Naive thymus-derived CD4-positive, alpha-beta T cell (primary cell): ENCODE measurements around the gene SFXN5. TPM values are rescaled to one million over a fixed set of nuclear protein-coding genes. Genes with fewer than 3 reads are reported as not detected.

ENCODE experiments used
- ATAC-seq: fragments of 150-1000 bp; cut with Tn5 transposase; 2 replicates; pipeline ENCODE4 v1.10.0; 2021; ENCODE audit warnings: mild to moderate bottlenecking, moderate library complexity
- CTCF ChIA-PET: fragments of 350-600 bp; sonication (Branson Sonifier 250); formaldehyde crosslinking; loops from one replicate; lab custom pipeline; 2021; ENCODE audit warnings: antibody characterized with exemption; lab: Charles Lee
- POLR2A ChIA-PET: fragments of 350-600 bp; sonication (Branson Sonifier 250); formaldehyde crosslinking; loops from one replicate; lab custom pipeline; 2021; ENCODE audit warnings: antibody characterized with exemption, inconsistent platforms; lab: Charles Lee
- DNase-seq, 9 donors: peaks; one replicate each; pipeline versions ENCODE4 v3.0.0 to v3.0.0-alpha.2; 2020 to 2022; ENCODE audit warnings: mixed read lengths in 1 of 9
- H3K27ac ChIP-seq: one replicate; pipeline ENCODE4 v1.7.0; 2013; ENCODE audit warnings: mild to moderate bottlenecking, low read depth, low read length, moderate library complexity
- H3K27me3 ChIP-seq, 2 donors: one replicate each; pipeline ENCODE4 v1.7.0; 2013; ENCODE audit warnings: low read length in 2 of 2, mild to moderate bottlenecking in 2 of 2, moderate library complexity in 2 of 2; ENCODE audit not compliant: control insufficient read depth in 2 of 2, insufficient read depth in 2 of 2
- H3K36me3 ChIP-seq, 3 experiments: 1 replicate in 2 of 3; 2 replicates in 1 of 3; pipeline ENCODE4 v1.7.0; 2013; ENCODE audit warnings: low read length in 3 of 3, mild to moderate bottlenecking in 3 of 3, moderate library complexity in 1 of 3; ENCODE audit not compliant: insufficient read depth in 3 of 3, control insufficient read depth in 2 of 3
- H3K4me1 ChIP-seq, 2 donors: one replicate each; pipeline ENCODE4 v1.7.0; 2013; ENCODE audit warnings: low read length in 2 of 2, mild to moderate bottlenecking in 2 of 2, moderate library complexity in 1 of 2; ENCODE audit not compliant: control insufficient read depth in 2 of 2, insufficient read depth in 2 of 2
- H3K4me3 ChIP-seq: 2 replicates; pipeline ENCODE4 v1.7.0; 2013; ENCODE audit warnings: mild to moderate bottlenecking, low read length
- H3K9me3 ChIP-seq, 3 experiments: 1 replicate in 2 of 3; 2 replicates in 1 of 3; pipeline ENCODE4 v1.7.0; 2013; ENCODE audit warnings: low read length in 3 of 3; ENCODE audit not compliant: control insufficient read depth in 2 of 3
- H3K27ac Mint-ChIP-seq, 9 donors: one replicate each; pipeline ENCODE4 v1.8.0; 2020 to 2022; ENCODE audit warnings: mixed read lengths in 9 of 9, mild to moderate bottlenecking in 8 of 9, moderate library complexity in 5 of 9, inconsistent platforms in 2 of 9
- H3K27me3 Mint-ChIP-seq, 5 donors: one replicate each; pipeline ENCODE4 v1.8.0; 2021 to 2022; ENCODE audit warnings: mixed read lengths in 5 of 5, mild to moderate bottlenecking in 1 of 5
- H3K36me3 Mint-ChIP-seq, 5 donors: one replicate each; pipeline ENCODE4 v1.8.0; 2020 to 2022; ENCODE audit warnings: mixed read lengths in 5 of 5, mild to moderate bottlenecking in 3 of 5, inconsistent platforms in 1 of 5
- H3K4me1 Mint-ChIP-seq, 7 donors: one replicate each; pipeline ENCODE4 v1.8.0; 2020 to 2022; ENCODE audit warnings: mixed read lengths in 7 of 7, mild to moderate bottlenecking in 3 of 7, inconsistent platforms in 1 of 7
- H3K4me3 Mint-ChIP-seq, 10 donors: one replicate each; pipeline ENCODE4 v1.8.0; 2020 to 2022; ENCODE audit warnings: mild to moderate bottlenecking in 10 of 10, mixed read lengths in 10 of 10, moderate library complexity in 6 of 10, inconsistent platforms in 2 of 10
- H3K9me3 Mint-ChIP-seq, 11 donors: one replicate each; pipeline ENCODE4 v1.8.0; 2020 to 2022; ENCODE audit warnings: mixed read lengths in 11 of 11, mild to moderate bottlenecking in 4 of 11, inconsistent platforms in 1 of 11, moderate library complexity in 1 of 11
- intact Hi-C, 2 donors: fragments of 100-400 bp; cut with micrococcal nuclease; formaldehyde crosslinking; loops; one replicate each; pipeline ENCODE4 v1.15.1; 2023
- polyA plus RNA-seq, 2 donors: library from polyadenylated mRNA; unstranded; fragments of 300-500 nt; fragmentation: Illumina TruSeq; gene quantifications; one replicate each; pipeline ENCODE4 v1.2.3, GENCODE V29; 2021
- total RNA-seq, 6 experiments: library from RNA in 5 of 6; stranded (reverse) in 5 of 6; gene quantifications; 1 replicate in 5 of 6; 2 replicates in 1 of 6; pipeline ENCODE4 v1.2.3 and lab custom pipeline; 2021 to 2026

The SFXN5 gene
- total and polyA plus RNA-seq, 7 experiments from 2014 or later = 2.2 to 17.4 (median 9.1) TPM

GRCh38 chr2:72975017-72975416 is 96.5 kb downstream of the SFXN5 start:
- Histone ChIP-seq H3K36me3 (no peaks in the 10 kb centered on the region), H3K4me1 (no peaks in the 10 kb centered on the region), H3K4me3 (no peak overlapping the region), H3K27me3 (no peaks in the 10 kb centered on the region), H3K9me3 (no peaks in the 10 kb centered on the region), H3K27ac (no peak overlapping the region)
- no peak overlapping the region for H3K27ac Mint-ChIP-seq
- DNase-seq (no peak), ATAC-seq (no peak)
- POLR2A ChIA-PET = no interaction called here
- H3K4me3 Mint-ChIP-seq = no peak overlapping the region
- no peaks in the 10 kb centered on the region for H3K9me3 Mint-ChIP-seq
- H3K4me1 Mint-ChIP-seq = peaks cover 0 to 2% (median 0%) of the 10 kb centered on the region in 7 donors
- intact Hi-C loops = loop anchor here in 1 of 2 donors (10.0 kb wide), 1 partner anchor 200 kb away; no protein-coding TSS in a partner anchor
- H3K27me3 Mint-ChIP-seq = peaks cover 0 to 7% (median 0%) of the 10 kb centered on the region in 5 donors
- H3K36me3 Mint-ChIP-seq = peaks cover 0 to 7% (median 0%) of the 10 kb centered on the region in 5 donors
- CTCF ChIA-PET = interaction anchor here (1.1 to 1.4 kb wide), 2 partner anchors 82 to 202 kb away, joined by 4 to 6 read pairs; no protein-coding TSS in a partner anchor

- H3K27ac ChIP-seq = no peak overlapping the region
- intact Hi-C loops = loop anchor here in 1 of 2 donors (10.0 kb wide), 1 partner anchor 200 kb away; no protein-coding TSS in a partner anchor
- no peak for DNase-seq
- no peaks in the 10 kb centered on the region for H3K4me1 ChIP-seq
- no peak overlapping the region for H3K27ac Mint-ChIP-seq
- H3K9me3 ChIP-seq = no peaks in the 10 kb centered on the region
- ChIA-PET POLR2A (no interaction called here), CTCF (interaction anchor here (0.7 to 1.4 kb wide), 4 partner anchors 12 to 203 kb away, joined by 3 to 6 read pairs (median 4); no protein-coding TSS in a partner anchor)
- peaks cover 0 to 7% (median 0%) of the 10 kb centered on the region in 5 donors for H3K36me3 Mint-ChIP-seq
- H3K4me3 Mint-ChIP-seq = no peak overlapping the region
- peaks cover 0 to 7% (median 0%) of the 10 kb centered on the region in 5 donors for H3K27me3 Mint-ChIP-seq
- H3K9me3 Mint-ChIP-seq = no peaks in the 10 kb centered on the region
- no peaks in the 10 kb centered on the region for H3K36me3 ChIP-seq
- H3K27me3 ChIP-seq = no peaks in the 10 kb centered on the region
- no peaks in the 10 kb centered on the region for H3K4me1 Mint-ChIP-seq
- no peak overlapping the region for H3K4me3 ChIP-seq
- ATAC-seq = no peak
These were observed 97.1 kb downstream of the SFXN5 start for GRCh38 chr2:72974436-72974754.

GRCh38 chr2:72973566-72974435 is 97.7 kb downstream of the SFXN5 start:
- ATAC-seq = peak; percentile 86
- H3K27me3 ChIP-seq = no peaks in the 10 kb centered on the region
- peaks cover 0 to 7% (median 0%) of the 10 kb centered on the region in 5 donors for H3K27me3 Mint-ChIP-seq
- POLR2A ChIA-PET = no interaction called here
- CTCF ChIA-PET = interaction anchor here (0.7 to 1.4 kb wide), 5 partner anchors 12 to 203 kb away, joined by 3 to 6 read pairs (median 4); no protein-coding TSS in a partner anchor
- H3K9me3 ChIP-seq = no peaks in the 10 kb centered on the region
- intact Hi-C loops = loop anchor here in 1 of 2 donors (1.0 to 10.0 kb wide), 2 partner anchors 82 to 199 kb away; no protein-coding TSS in a partner anchor
- H3K27ac Mint-ChIP-seq = no peak overlapping the region
- H3K4me1 ChIP-seq = no peaks in the 10 kb centered on the region
- H3K27ac ChIP-seq = no peak overlapping the region
- peak in 6 of 9 donors; percentile 13 to 40 (median 20) for DNase-seq
- no peak overlapping the region for H3K4me3 Mint-ChIP-seq
- peaks cover 0 to 7% (median 0%) of the 10 kb centered on the region in 5 donors for H3K36me3 Mint-ChIP-seq
- no peaks in the 10 kb centered on the region for H3K36me3 ChIP-seq
- no peaks in the 10 kb centered on the region for H3K9me3 Mint-ChIP-seq
- no peak overlapping the region for H3K4me3 ChIP-seq
- no peaks in the 10 kb centered on the region for H3K4me1 Mint-ChIP-seq

GRCh38 chr2:72973137-72973535 is 98.4 kb downstream of the SFXN5 start:
- Histone ChIP-seq H3K27me3 (no peaks in the 10 kb centered on the region), H3K9me3 (no peaks in the 10 kb centered on the region), H3K4me3 (no peak overlapping the region), H3K36me3 (no peaks in the 10 kb centered on the region), H3K27ac (no peak overlapping the region), H3K4me1 (no peaks in the 10 kb centered on the region)
- Mint-ChIP-seq H3K4me1 (peaks cover 0 to 1% (median 0%) of the 10 kb centered on the region in 7 donors), H3K27me3 (peaks cover 0 to 7% (median 0%) of the 10 kb centered on the region in 5 donors), H3K36me3 (peaks cover 0 to 7% (median 0%) of the 10 kb centered on the region in 5 donors), H3K27ac (no peak overlapping the region), H3K9me3 (no peaks in the 10 kb centered on the region), H3K4me3 (no peak overlapping the region)
- intact Hi-C loops = loop anchor here in 1 of 2 donors (1.0 to 10.0 kb wide), 2 partner anchors 81 to 198 kb away; no protein-coding TSS in a partner anchor
- POLR2A ChIA-PET = no interaction called here
- no peak for ATAC-seq
- DNase-seq = no peak
- CTCF ChIA-PET = interaction anchor here (0.8 to 1.3 kb wide), 2 partner anchors 19 to 54 kb away, joined by 3 to 5 read pairs; no protein-coding TSS in a partner anchor

- ATAC-seq (no peak), DNase-seq (no peak)
- peaks cover 0 to 1% (median 0%) of the 10 kb centered on the region in 7 donors for H3K4me1 Mint-ChIP-seq
- POLR2A ChIA-PET = no interaction called here
- Histone ChIP-seq H3K4me1 (no peaks in the 10 kb centered on the region), H3K27ac (no peak overlapping the region), H3K4me3 (no peak overlapping the region), H3K36me3 (no peaks in the 10 kb centered on the region), H3K9me3 (no peaks in the 10 kb centered on the region), H3K27me3 (no peaks in the 10 kb centered on the region)
- peaks cover 0 to 7% (median 0%) of the 10 kb centered on the region in 5 donors for H3K36me3 Mint-ChIP-seq
- intact Hi-C loops = loop anchor here in 1 of 2 donors (1.0 to 10.0 kb wide), 2 partner anchors 80 to 198 kb away; no protein-coding TSS in a partner anchor
- no peak overlapping the region for H3K27ac Mint-ChIP-seq
- no peaks in the 10 kb centered on the region for H3K9me3 Mint-ChIP-seq
- CTCF ChIA-PET = interaction anchor here (0.8 kb wide), 1 partner anchor 102 kb away, joined by 3 read pairs; no protein-coding TSS in a partner anchor
- H3K4me3 Mint-ChIP-seq = no peak overlapping the region
- H3K27me3 Mint-ChIP-seq = peaks cover 0 to 7% (median 0%) of the 10 kb centered on the region in 5 donors
These were observed 99.0 kb downstream of the SFXN5 start for GRCh38 chr2:72972352-72973136.

- no peak overlapping the region for H3K27ac Mint-ChIP-seq
- no peak overlapping the region for H3K4me3 Mint-ChIP-seq
- no peaks in the 10 kb centered on the region for H3K9me3 ChIP-seq
- DNase-seq (no peak), ATAC-seq (no peak)
- H3K27me3 Mint-ChIP-seq = peaks cover 0 to 7% (median 0%) of the 10 kb centered on the region in 5 donors
- intact Hi-C loops = loop anchor here in 1 of 2 donors (10.0 kb wide), 1 partner anchor 196 kb away; no protein-coding TSS in a partner anchor
- H3K4me3 ChIP-seq = no peak overlapping the region
- CTCF ChIA-PET = no interaction called here
- H3K36me3 ChIP-seq = no peaks in the 10 kb centered on the region
- POLR2A ChIA-PET = no interaction called here
- H3K36me3 Mint-ChIP-seq = peaks cover 0 to 7% (median 0%) of the 10 kb centered on the region in 5 donors
- H3K4me1 ChIP-seq = no peaks in the 10 kb centered on the region
- H3K9me3 Mint-ChIP-seq = no peaks in the 10 kb centered on the region
- H3K4me1 Mint-ChIP-seq = peaks cover 0 to 1% (median 0%) of the 10 kb centered on the region in 7 donors
- no peak overlapping the region for H3K27ac ChIP-seq
- H3K27me3 ChIP-seq = no peaks in the 10 kb centered on the region
These were observed 100.5 kb downstream of the SFXN5 start for GRCh38 chr2:72971036-72971435.
